Liver (tissue), 3 donors: ENCODE results near the gene RAD51B.

ENCODE experiments used
- CTCF ChIP-seq: fragments of 150-350 bp; IDR thresholded peaks from 2 replicates; pipeline ENCODE4 v1.5.1; 2017; ENCODE audit warnings: improper control_type of control experiment, low read depth, low read length; ENCODE audit not compliant: missing input control
- MAX ChIP-seq: IDR thresholded peaks from 2 replicates; pipeline ENCODE4 v1.6.1; 2016; ENCODE audit warnings: antibody characterized with exemption
- RAD21 ChIP-seq, 2 donors: IDR thresholded peaks; 2 replicates each; pipeline ENCODE4 v1.6.1; 2016; ENCODE audit warnings: antibody characterized with exemption in 2 of 2, mild to moderate bottlenecking in 2 of 2
- REST ChIP-seq: IDR thresholded peaks from 2 replicates; pipeline ENCODE4 v1.6.1; 2016; ENCODE audit warnings: antibody characterized with exemption, mild to moderate bottlenecking
- RXRA ChIP-seq, 2 donors: IDR thresholded peaks; 2 replicates each; pipeline ENCODE4 v1.6.1; 2017 to 2018; ENCODE audit warnings: antibody characterized with exemption in 2 of 2, mild to moderate bottlenecking in 1 of 2
- donor health status: healthy.
- donor health status: healthy.

DNA sequence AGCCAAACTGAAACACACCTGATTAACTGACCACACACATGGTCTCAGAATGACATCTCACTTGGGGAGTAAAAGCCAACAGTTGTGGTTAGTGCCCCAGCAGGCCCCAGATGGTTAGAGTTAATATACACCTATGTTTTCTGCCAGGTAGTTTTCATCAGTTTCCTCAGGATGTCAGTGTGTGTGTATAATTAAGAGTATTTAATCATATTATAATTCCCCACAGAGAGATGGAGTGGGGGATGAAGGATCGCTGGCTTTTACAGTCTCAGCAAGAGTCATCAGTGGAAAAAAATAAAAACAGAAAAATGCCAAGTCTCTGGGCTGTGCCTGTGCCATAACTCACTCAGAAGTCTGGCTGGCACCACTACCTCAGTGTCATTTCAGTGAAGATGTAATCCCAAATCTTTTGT lies 560.8 kb downstream of the RAD51B start:
- TF ChIP-seq MAX (no peak), CTCF (no peak), RAD21 (IDR thresholded peaks at IDR 0.05) (no peak), REST (no peak), RXRA (IDR thresholded peaks at IDR 0.05) (no peak)
